ENCODE results near the gene STMP1. TPM values are rescaled to one million over a fixed set of nuclear protein-coding genes. Genes with fewer than 3 reads are reported as not detected.

STMP1 gene
- total RNA-seq, 1 donor from 2014 or later = 29.7 TPM

GRCh38 chr7:135717693-135718092, 55.4 kb downstream of the STMP1 start:
- Mint-ChIP-seq H3K27ac (ENCODE audit: unreplicated experiment) (no peak overlapping the region), H3K4me1 (ENCODE audit: low read depth, unreplicated experiment) (peaks cover 14% of the 10 kb centered on the region), H3K4me3 (ENCODE audit: unreplicated experiment) (no peak overlapping the region), H3K27me3 (ENCODE audit: low read depth, unreplicated experiment) (peaks cover 2% of the 10 kb centered on the region), H3K36me3 (ENCODE audit: low read depth, unreplicated experiment) (no peaks in the 10 kb centered on the region), H3K9me3 (ENCODE audit: unreplicated experiment) (no peaks in the 10 kb centered on the region)
- Histone ChIP-seq H3K36me3 (ENCODE audit: insufficient read depth, low read length) (no peaks in the 10 kb centered on the region), H3K79me2 (ENCODE audit: insufficient read depth, low read length) (no peaks in the 10 kb centered on the region), H3K9ac (ENCODE audit: low read length) (no peak overlapping the region), H3K4me2 (ENCODE audit: low read length) (no peak overlapping the region), H3K4me3 (ENCODE audit: insufficient read depth, low read depth, low read length) (no peak overlapping the region), H3K4me1 (ENCODE audit: insufficient read depth, low read length) (peaks cover 31% of the 10 kb centered on the region), H3K27ac (ENCODE audit: low read depth, low read length) (no peak overlapping the region), H3K9me3 (ENCODE audit: insufficient read depth, low read depth, low read length) (no peaks in the 10 kb centered on the region), H3K27me3 (ENCODE audit: insufficient read depth, low read length) (no peaks in the 10 kb centered on the region), H4K20me1 (ENCODE audit: insufficient read depth, low read length) (no peaks in the 10 kb centered on the region), H2AFZ (ENCODE audit: low read depth, low read length) (no peak overlapping the region)
- FAIRE-seq = no peak
- no peak for DNase-seq (ENCODE audit: low read depth)
- TF ChIP-seq CTCF (IDR thresholded peaks at IDR 0.05; ENCODE audit: insufficient read depth, low read depth, low read length) = no peak
- TF ChIP-seq EZH2 (IDR thresholded peaks at IDR 0.05; ENCODE audit: insufficient read depth, low read length) = no peak

- peaks cover 2% of the 10 kb centered on the region for H3K27me3 Mint-ChIP-seq (ENCODE audit: low read depth, unreplicated experiment)
- no peak for DNase-seq (ENCODE audit: low read depth)
- H3K4me1 Mint-ChIP-seq (ENCODE audit: low read depth, unreplicated experiment) = peaks cover 8% of the 10 kb centered on the region
- no peak overlapping the region for H3K9ac ChIP-seq (ENCODE audit: low read length)
- no peak overlapping the region for H3K27ac Mint-ChIP-seq (ENCODE audit: unreplicated experiment)
- H3K4me3 ChIP-seq (ENCODE audit: insufficient read depth, low read depth, low read length) = no peak overlapping the region
- FAIRE-seq = no peak
- H3K9me3 Mint-ChIP-seq (ENCODE audit: unreplicated experiment) = no peaks in the 10 kb centered on the region
- H2AFZ ChIP-seq (ENCODE audit: low read depth, low read length) = no peak overlapping the region
- H3K27ac ChIP-seq (ENCODE audit: low read depth, low read length) = no peak overlapping the region
- no peaks in the 10 kb centered on the region for H3K79me2 ChIP-seq (ENCODE audit: insufficient read depth, low read length)
- TF ChIP-seq CTCF (IDR thresholded peaks at IDR 0.05; ENCODE audit: insufficient read depth, low read depth, low read length) = no peak
- no peak for TF ChIP-seq EZH2 (IDR thresholded peaks at IDR 0.05; ENCODE audit: insufficient read depth, low read length)
- no peaks in the 10 kb centered on the region for H3K27me3 ChIP-seq (ENCODE audit: insufficient read depth, low read length)
- H4K20me1 ChIP-seq (ENCODE audit: insufficient read depth, low read length) = no peaks in the 10 kb centered on the region
- no peaks in the 10 kb centered on the region for H3K36me3 Mint-ChIP-seq (ENCODE audit: low read depth, unreplicated experiment)
- peaks cover 31% of the 10 kb centered on the region for H3K4me1 ChIP-seq (ENCODE audit: insufficient read depth, low read length)
- no peak overlapping the region for H3K4me3 Mint-ChIP-seq (ENCODE audit: unreplicated experiment)
- no peaks in the 10 kb centered on the region for H3K36me3 ChIP-seq (ENCODE audit: insufficient read depth, low read length)
- no peaks in the 10 kb centered on the region for H3K9me3 ChIP-seq (ENCODE audit: insufficient read depth, low read depth, low read length)
- no peak overlapping the region for H3K4me2 ChIP-seq (ENCODE audit: low read length)
These were observed 55.9 kb downstream of the STMP1 start for GRCh38 chr7:135718219-135718618.

GRCh38 chr7:135718794-135719437, 56.6 kb downstream of the STMP1 start:
- DNase-seq (ENCODE audit: low read depth) = no peak

More at GRCh38 chr7:135718794-135719437, 56.6 kb downstream of the STMP1 start:
- Histone ChIP-seq H3K4me2 (ENCODE audit: low read length) (no peak overlapping the region), H3K9ac (ENCODE audit: low read length) (no peak overlapping the region), H3K36me3 (ENCODE audit: insufficient read depth, low read length) (no peaks in the 10 kb centered on the region), H3K9me3 (ENCODE audit: insufficient read depth, low read depth, low read length) (no peaks in the 10 kb centered on the region), H3K4me1 (ENCODE audit: insufficient read depth, low read length) (peaks cover 27% of the 10 kb centered on the region), H3K4me3 (ENCODE audit: insufficient read depth, low read depth, low read length) (no peak overlapping the region), H3K27me3 (ENCODE audit: insufficient read depth, low read length) (no peaks in the 10 kb centered on the region), H4K20me1 (ENCODE audit: insufficient read depth, low read length) (no peaks in the 10 kb centered on the region), H3K27ac (ENCODE audit: low read depth, low read length) (no peak overlapping the region), H2AFZ (ENCODE audit: low read depth, low read length) (no peak overlapping the region), H3K79me2 (ENCODE audit: insufficient read depth, low read length) (no peaks in the 10 kb centered on the region)
- H3K9me3 Mint-ChIP-seq (ENCODE audit: unreplicated experiment) = no peaks in the 10 kb centered on the region
- no peak for TF ChIP-seq CTCF (IDR thresholded peaks at IDR 0.05; ENCODE audit: insufficient read depth, low read depth, low read length)
- no peak for TF ChIP-seq EZH2 (IDR thresholded peaks at IDR 0.05; ENCODE audit: insufficient read depth, low read length)
- H3K36me3 Mint-ChIP-seq (ENCODE audit: low read depth, unreplicated experiment) = no peaks in the 10 kb centered on the region
- peaks cover 8% of the 10 kb centered on the region for H3K4me1 Mint-ChIP-seq (ENCODE audit: low read depth, unreplicated experiment)
- H3K27me3 Mint-ChIP-seq (ENCODE audit: low read depth, unreplicated experiment) = peaks cover 2% of the 10 kb centered on the region
- H3K4me3 Mint-ChIP-seq (ENCODE audit: unreplicated experiment) = no peak overlapping the region
- FAIRE-seq = no peak
- no peak overlapping the region for H3K27ac Mint-ChIP-seq (ENCODE audit: unreplicated experiment)

All from astrocyte (in vitro differentiated cells and primary cell).